Activated CD4-positive, alpha-beta T cell treated with anti-CD3 and anti-CD28 coated beads, Interleukin-2, Interleukin-6, amounts not matched to agents 100 ng/mL and 50 ng/mL, durations not matched to agents 16 hours and 8 hours (primary cell): ENCODE data around the gene LTBP4.
"Not testable (repeated sequence)": the region's sequence is repeated elsewhere in the genome, so short reads cannot be mapped to it uniquely, and the experiment has no call there.

Experiments used
- DNase-seq: peaks from one replicate; pipeline ENCODE4 v3.0.0-alpha.2; 2020

LTBP4 gene

GRCh38 chr19:40578442-40578908 is 22.7 kb upstream of the LTBP4 start:
- no peak for DNase-seq

GRCh38 chr19:40580619-40581018 is 20.6 kb upstream of the LTBP4 start:
- DNase-seq: no peak

- DNase-seq: no peak
These were observed 19.6 kb upstream of the LTBP4 start for GRCh38 chr19:40581531-40581930.

- DNase-seq: no peak
These were observed 18.7 kb upstream of the LTBP4 start for GRCh38 chr19:40582467-40582866.

- DNase-seq: no peak
These were observed 17.9 kb upstream of the LTBP4 start for GRCh38 chr19:40583283-40583682.

- DNase-seq: no peak
These were observed 17.2 kb upstream of the LTBP4 start for GRCh38 chr19:40584007-40584406.

GRCh38 chr19:40585241-40585981 is 15.8 kb upstream of the LTBP4 start:
- peak; percentile 48 for DNase-seq

- no peak for DNase-seq
These were observed 15.2 kb upstream of the LTBP4 start for GRCh38 chr19:40585982-40586422.

- DNase-seq: no peak
These were observed 14.6 kb upstream of the LTBP4 start for GRCh38 chr19:40586611-40587010.

GRCh38 chr19:40588110-40588854 is 12.9 kb upstream of the LTBP4 start:
- DNase-seq: no peak

GRCh38 chr19:40588926-40589569 is 12.1 kb upstream of the LTBP4 start:
- DNase-seq: no peak

GRCh38 chr19:40589591-40590429 is 11.4 kb upstream of the LTBP4 start:
- DNase-seq: no peak

GRCh38 chr19:40590464-40591265 is 10.5 kb upstream of the LTBP4 start:
- no peak for DNase-seq

GRCh38 chr19:40591724-40592123 is 9.4 kb upstream of the LTBP4 start:
- DNase-seq: not testable (repeated sequence)

- DNase-seq: peak; percentile 59
These were observed 9.0 kb upstream of the LTBP4 start for GRCh38 chr19:40592170-40592569.

GRCh38 chr19:40594255-40594654 is 6.9 kb upstream of the LTBP4 start:
- DNase-seq: no peak

- no peak for DNase-seq
These were observed 6.5 kb upstream of the LTBP4 start for GRCh38 chr19:40594657-40595091.

- peak; percentile 44 for DNase-seq
These were observed 4.4 kb upstream of the LTBP4 start for GRCh38 chr19:40596608-40597328.

- DNase-seq: no peak
These were observed 3.8 kb upstream of the LTBP4 start for GRCh38 chr19:40597329-40597838.

GRCh38 chr19:40598121-40598917 is 2.9 kb upstream of the LTBP4 start:
- DNase-seq: peak; percentile 90
